Measurements from ENCODE around the gene CYTH2. TPM values are rescaled to one million over a fixed set of nuclear protein-coding genes. Genes with fewer than 3 reads are reported as not detected.

CYTH2 gene
- polyA plus RNA-seq, 1 experiment, result 65.8 TPM

- POLR2A ChIA-PET, result no interaction called here
- H3K27me3 ChIP-seq (ENCODE audit: control insufficient read depth, insufficient read depth, low read length), result no peaks in the 10 kb centered on the region
- DNase-seq (ENCODE audit: low read depth), result no peak
- TF ChIP-seq CTCF (IDR thresholded peaks at IDR 0.05; ENCODE audit: insufficient read depth, low read depth, low read length), result no peak
- CTCF ChIA-PET, result interaction anchor here (1.1 kb wide), 1 partner anchor 14 kb away, joined by 4 read pairs; no protein-coding TSS in a partner anchor
- H3K4me3 ChIP-seq (ENCODE audit: low read depth, low read length), result no peak overlapping the region
- H3K36me3 ChIP-seq (ENCODE audit: control insufficient read depth, insufficient read depth, low read length), result peaks cover 29% of the 10 kb centered on the region
Observed at GRCh38 chr19:48448563-48448962, 20.6 kb upstream of the CYTH2 start.

- Histone ChIP-seq H3K36me3 (ENCODE audit: control insufficient read depth, insufficient read depth, low read length) (peaks cover 36% of the 10 kb centered on the region), H3K4me3 (ENCODE audit: low read depth, low read length) (no peak overlapping the region), H3K27me3 (ENCODE audit: control insufficient read depth, insufficient read depth, low read length) (no peaks in the 10 kb centered on the region)
- ChIA-PET CTCF (no interaction called here), POLR2A (no interaction called here)
- DNase-seq (ENCODE audit: low read depth), result no peak
- TF ChIP-seq CTCF (IDR thresholded peaks at IDR 0.05; ENCODE audit: insufficient read depth, low read depth, low read length), result no peak
Observed at GRCh38 chr19:48450441-48450840, 18.7 kb upstream of the CYTH2 start.

GRCh38 chr19:48450863-48451262 is 18.3 kb upstream of the CYTH2 start:
- Histone ChIP-seq H3K27me3 (ENCODE audit: control insufficient read depth, insufficient read depth, low read length) (no peaks in the 10 kb centered on the region), H3K36me3 (ENCODE audit: control insufficient read depth, insufficient read depth, low read length) (peaks cover 36% of the 10 kb centered on the region), H3K4me3 (ENCODE audit: low read depth, low read length) (no peak overlapping the region)
- no peak for TF ChIP-seq CTCF (IDR thresholded peaks at IDR 0.05; ENCODE audit: insufficient read depth, low read depth, low read length)
- no peak for DNase-seq (ENCODE audit: low read depth)
- POLR2A ChIA-PET, result no interaction called here
- CTCF ChIA-PET, result no interaction called here

- Histone ChIP-seq H3K36me3 (ENCODE audit: control insufficient read depth, insufficient read depth, low read length) (peaks cover 40% of the 10 kb centered on the region), H3K4me3 (ENCODE audit: low read depth, low read length) (no peak overlapping the region), H3K27me3 (ENCODE audit: control insufficient read depth, insufficient read depth, low read length) (no peaks in the 10 kb centered on the region)
- ChIA-PET POLR2A (no interaction called here), CTCF (interaction anchor here (0.7 kb wide), 1 partner anchor 60 kb away, joined by 3 read pairs; the partner anchor contains the start of gene KDELR1)
- DNase-seq (ENCODE audit: low read depth), result no peak
- TF ChIP-seq CTCF (IDR thresholded peaks at IDR 0.05; ENCODE audit: insufficient read depth, low read depth, low read length), result no peak
Observed at GRCh38 chr19:48451624-48452023, 17.5 kb upstream of the CYTH2 start.

GRCh38 chr19:48452289-48453190 is 16.6 kb upstream of the CYTH2 start:
- CTCF ChIA-PET, result interaction anchor here (1.2 kb wide), 1 partner anchor 7 kb away, joined by 3 read pairs; no protein-coding TSS in a partner anchor
- POLR2A ChIA-PET, result no interaction called here
- Histone ChIP-seq H3K27me3 (ENCODE audit: control insufficient read depth, insufficient read depth, low read length) (no peaks in the 10 kb centered on the region), H3K4me3 (ENCODE audit: low read depth, low read length) (no peak overlapping the region), H3K36me3 (ENCODE audit: control insufficient read depth, insufficient read depth, low read length) (peaks cover 41% of the 10 kb centered on the region)
- no peak for TF ChIP-seq CTCF (IDR thresholded peaks at IDR 0.05; ENCODE audit: insufficient read depth, low read depth, low read length)
- DNase-seq (ENCODE audit: low read depth), result no peak
